ENCODE results near the gene SUN2. TPM values are rescaled to one million over a fixed set of nuclear protein-coding genes. Genes with fewer than 3 reads are reported as not detected.

Gene SUN2
- total RNA-seq, 3 donors from 2014 or later (not counting 1 experiment from before 2014, with no cell fraction given) = 882 to 1,056 (median 886) TPM

DNA sequence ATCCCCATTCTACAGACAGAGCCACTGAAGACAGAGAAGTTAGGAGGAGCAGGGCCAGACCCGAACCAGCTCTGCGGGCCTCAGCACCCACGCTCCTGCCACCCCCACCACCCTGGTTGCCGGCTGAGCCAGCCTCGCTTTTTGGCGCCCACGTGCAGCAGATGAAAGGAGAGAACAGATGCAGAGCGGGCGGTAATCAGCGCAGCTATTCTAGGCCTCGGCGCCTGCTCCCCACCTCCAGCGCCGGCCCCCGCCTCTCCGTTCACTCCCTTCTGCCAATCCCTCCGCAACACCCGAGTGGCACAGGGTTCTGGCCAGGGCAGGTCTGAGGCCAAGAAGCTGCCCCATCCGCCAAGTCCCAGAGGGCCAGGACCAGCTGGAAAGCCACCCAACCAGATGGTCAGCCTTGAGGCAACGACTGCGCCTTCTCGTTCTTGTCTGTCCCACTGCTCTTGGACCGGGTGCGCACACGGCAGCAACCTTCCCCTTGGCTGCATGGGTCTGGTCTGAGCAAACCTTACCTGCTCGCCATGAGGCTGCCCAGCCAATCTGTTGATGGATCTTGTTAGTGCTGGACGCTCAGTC, 21.4 kb upstream of the SUN2 start:
- Mint-ChIP-seq H3K4me1 (peaks cover 0 to 30% of the 10 kb centered on the region in 2 donors), H3K27me3 (ENCODE audit: low read depth in 2 of 2) (no peaks in the 10 kb centered on the region), H3K27ac (peak overlapping the region in 1 of 2 donors; percentile 83), H3K4me3 (no peak overlapping the region), H3K36me3 (no peaks in the 10 kb centered on the region), H3K9me3 (no peaks in the 10 kb centered on the region)
- Histone ChIP-seq H3K4me1 (ENCODE audit: control insufficient read depth, insufficient read depth, low read length) (peaks cover 10% of the 10 kb centered on the region), H3K9me3 (ENCODE audit: control insufficient read depth, insufficient read depth, low read length) (no peaks in the 10 kb centered on the region), H3K4me3 (ENCODE audit: low read length) (no peak overlapping the region), H3K36me3 (ENCODE audit: control insufficient read depth, insufficient read depth, low read length) (peaks cover 2% of the 10 kb centered on the region), H3K27me3 (ENCODE audit: control insufficient read depth, insufficient read depth, low read length) (no peaks in the 10 kb centered on the region), H3K27ac (ENCODE audit: low read length) (no peak overlapping the region)
- TF ChIP-seq, protein P1, sequence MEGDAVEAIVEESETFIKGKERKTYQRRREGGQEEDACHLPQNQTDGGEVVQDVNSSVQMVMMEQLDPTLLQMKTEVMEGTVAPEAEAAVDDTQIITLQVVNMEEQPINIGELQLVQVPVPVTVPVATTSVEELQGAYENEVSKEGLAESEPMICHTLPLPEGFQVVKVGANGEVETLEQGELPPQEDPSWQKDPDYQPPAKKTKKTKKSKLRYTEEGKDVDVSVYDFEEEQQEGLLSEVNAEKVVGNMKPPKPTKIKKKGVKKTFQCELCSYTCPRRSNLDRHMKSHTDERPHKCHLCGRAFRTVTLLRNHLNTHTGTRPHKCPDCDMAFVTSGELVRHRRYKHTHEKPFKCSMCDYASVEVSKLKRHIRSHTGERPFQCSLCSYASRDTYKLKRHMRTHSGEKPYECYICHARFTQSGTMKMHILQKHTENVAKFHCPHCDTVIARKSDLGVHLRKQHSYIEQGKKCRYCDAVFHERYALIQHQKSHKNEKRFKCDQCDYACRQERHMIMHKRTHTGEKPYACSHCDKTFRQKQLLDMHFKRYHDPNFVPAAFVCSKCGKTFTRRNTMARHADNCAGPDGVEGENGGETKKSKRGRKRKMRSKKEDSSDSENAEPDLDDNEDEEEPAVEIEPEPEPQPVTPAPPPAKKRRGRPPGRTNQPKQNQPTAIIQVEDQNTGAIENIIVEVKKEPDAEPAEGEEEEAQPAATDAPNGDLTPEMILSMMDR (IDR thresholded peaks at IDR 0.05) = no peak
- DNase-seq (no peak), ATAC-seq (no peak)
- intact Hi-C loops (cut with micrococcal nuclease) = no loop called here
- WGBS (ENCODE audit: insufficient coverage) = 91% methylated on average over 27 of the region's 27 CpGs

DNA sequence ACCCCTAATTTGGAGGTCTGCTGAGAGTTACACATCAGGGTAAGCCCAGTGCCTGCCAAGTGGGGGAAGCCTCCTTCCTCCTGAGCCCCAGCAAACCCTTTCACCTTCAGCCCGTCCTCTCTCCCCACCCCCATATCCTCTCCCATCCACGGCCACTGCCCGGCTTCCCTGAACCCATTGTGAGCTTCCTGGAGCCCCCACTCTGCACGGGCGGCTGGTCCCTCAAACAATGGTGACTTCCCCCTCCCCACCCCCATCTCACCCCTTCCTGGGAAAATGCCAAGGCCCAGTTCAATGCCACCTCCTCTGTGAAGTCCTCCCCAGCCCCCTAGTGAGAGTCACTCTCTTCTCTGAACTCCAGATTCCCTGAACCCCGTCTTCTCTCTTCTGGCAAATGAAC, 20.3 kb upstream of the SUN2 start:
- Mint-ChIP-seq H3K27me3 (ENCODE audit: low read depth in 2 of 2) (no peaks in the 10 kb centered on the region), H3K9me3 (no peaks in the 10 kb centered on the region)
- 74% methylated on average over 6 of the region's 6 CpGs for WGBS (ENCODE audit: insufficient coverage)

DNA sequence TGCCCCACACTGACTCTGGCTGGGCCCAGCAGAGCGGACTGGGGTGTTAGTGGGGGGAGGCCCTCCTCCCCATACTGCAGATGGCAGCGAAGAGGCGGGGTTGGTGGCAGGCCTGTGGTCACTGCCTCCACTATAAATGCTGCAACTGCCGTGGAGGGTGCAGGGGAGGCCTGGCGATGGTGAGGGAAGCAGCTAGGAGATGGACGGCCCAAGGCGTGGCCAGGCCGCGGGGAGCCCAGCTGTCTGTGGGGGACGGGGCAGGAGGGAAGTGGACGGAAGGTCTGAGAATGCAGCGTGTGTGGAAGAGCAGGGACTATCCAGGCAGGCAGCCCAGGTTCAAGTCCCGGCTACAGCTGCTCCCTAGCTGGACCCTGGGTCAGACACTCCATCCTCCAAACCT, 19.9 kb upstream of the SUN2 start:
- H3K4me1 ChIP-seq (ENCODE audit: control insufficient read depth, insufficient read depth, low read length) = peaks cover 10% of the 10 kb centered on the region
- TF ChIP-seq, protein P1 (IDR thresholded peaks at IDR 0.05) = no peak
- H3K9me3 ChIP-seq (ENCODE audit: control insufficient read depth, insufficient read depth, low read length) = no peaks in the 10 kb centered on the region
- H3K27ac Mint-ChIP-seq = peak overlapping the region in 1 of 2 donors; percentile 83
- no peaks in the 10 kb centered on the region for H3K27me3 ChIP-seq (ENCODE audit: control insufficient read depth, insufficient read depth, low read length)
- H3K9me3 Mint-ChIP-seq = no peaks in the 10 kb centered on the region
- intact Hi-C loops (cut with micrococcal nuclease) = no loop called here
- H3K27ac ChIP-seq (ENCODE audit: low read length) = no peak overlapping the region
- ATAC-seq (peak in 2 of 3 donors; percentile 34 to 36), DNase-seq (no peak)
- no peaks in the 10 kb centered on the region for H3K27me3 Mint-ChIP-seq (ENCODE audit: low read depth in 2 of 2)
- WGBS (ENCODE audit: insufficient coverage) = 68% methylated on average over 13 of the region's 13 CpGs
- peaks cover 0 to 25% of the 10 kb centered on the region in 2 donors for H3K4me1 Mint-ChIP-seq
- H3K4me3 Mint-ChIP-seq = peak overlapping the region; percentile 9
- peaks cover 2% of the 10 kb centered on the region for H3K36me3 ChIP-seq (ENCODE audit: control insufficient read depth, insufficient read depth, low read length)
- H3K36me3 Mint-ChIP-seq = no peaks in the 10 kb centered on the region
- H3K4me3 ChIP-seq (ENCODE audit: low read length) = no peak overlapping the region

More for the DNA sequence above, 20.3 kb upstream of the SUN2 start:
- H3K4me1 Mint-ChIP-seq = peaks cover 0 to 25% of the 10 kb centered on the region in 2 donors
- Histone ChIP-seq H3K27me3 (ENCODE audit: control insufficient read depth, insufficient read depth, low read length) (no peaks in the 10 kb centered on the region), H3K4me1 (ENCODE audit: control insufficient read depth, insufficient read depth, low read length) (peaks cover 10% of the 10 kb centered on the region), H3K36me3 (ENCODE audit: control insufficient read depth, insufficient read depth, low read length) (peaks cover 2% of the 10 kb centered on the region), H3K9me3 (ENCODE audit: control insufficient read depth, insufficient read depth, low read length) (no peaks in the 10 kb centered on the region), H3K4me3 (ENCODE audit: low read length) (no peak overlapping the region), H3K27ac (ENCODE audit: low read length) (no peak overlapping the region)
- TF ChIP-seq, protein P1 (IDR thresholded peaks at IDR 0.05) = no peak
- no peak for DNase-seq
- H3K36me3 Mint-ChIP-seq = no peaks in the 10 kb centered on the region
- H3K27ac Mint-ChIP-seq = peak overlapping the region in 1 of 2 donors; percentile 83
- H3K4me3 Mint-ChIP-seq = no peak overlapping the region
- ATAC-seq = no peak
- intact Hi-C loops (cut with micrococcal nuclease) = no loop called here

All from natural killer cell (primary cell).